HG03159 (cell line): Measurements from ENCODE around the gene ACACA.

ENCODE experiments used
- ATAC-seq: cut with Tn5 transposase; IDR thresholded peaks from one replicate; pipeline ENCODE4 v1.9.1; 2021; ENCODE audit warnings: mild to moderate bottlenecking, moderate library complexity; ENCODE audit not compliant: unreplicated experiment

The ACACA gene

DNA sequence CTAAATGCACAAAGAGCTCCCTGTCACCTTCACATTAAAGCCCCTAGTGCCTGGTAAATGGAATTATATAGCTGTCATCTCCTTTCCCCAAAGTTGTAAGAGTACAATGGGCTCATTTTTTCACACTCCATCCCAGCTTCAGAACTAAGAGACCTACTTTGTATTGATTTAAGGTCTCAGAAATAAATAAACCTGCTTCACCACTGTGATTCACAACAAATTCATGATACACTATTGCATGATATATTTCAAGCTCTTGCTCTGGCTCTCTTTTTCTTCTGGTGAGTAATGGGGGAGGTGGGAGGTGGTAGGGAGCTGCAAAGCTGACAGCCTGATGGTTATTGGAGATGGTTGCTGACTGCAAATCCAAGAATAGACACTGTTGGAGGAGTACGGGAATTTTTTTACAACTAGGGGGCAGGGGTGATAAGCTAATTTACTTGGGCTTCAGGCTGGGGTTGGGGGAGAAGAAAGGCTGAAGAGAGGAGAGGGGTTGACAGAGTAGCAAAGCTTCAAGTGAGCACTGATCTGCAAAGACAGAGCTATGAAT lies 268.0 kb downstream of the ACACA start:
- ATAC-seq, result no peak

DNA sequence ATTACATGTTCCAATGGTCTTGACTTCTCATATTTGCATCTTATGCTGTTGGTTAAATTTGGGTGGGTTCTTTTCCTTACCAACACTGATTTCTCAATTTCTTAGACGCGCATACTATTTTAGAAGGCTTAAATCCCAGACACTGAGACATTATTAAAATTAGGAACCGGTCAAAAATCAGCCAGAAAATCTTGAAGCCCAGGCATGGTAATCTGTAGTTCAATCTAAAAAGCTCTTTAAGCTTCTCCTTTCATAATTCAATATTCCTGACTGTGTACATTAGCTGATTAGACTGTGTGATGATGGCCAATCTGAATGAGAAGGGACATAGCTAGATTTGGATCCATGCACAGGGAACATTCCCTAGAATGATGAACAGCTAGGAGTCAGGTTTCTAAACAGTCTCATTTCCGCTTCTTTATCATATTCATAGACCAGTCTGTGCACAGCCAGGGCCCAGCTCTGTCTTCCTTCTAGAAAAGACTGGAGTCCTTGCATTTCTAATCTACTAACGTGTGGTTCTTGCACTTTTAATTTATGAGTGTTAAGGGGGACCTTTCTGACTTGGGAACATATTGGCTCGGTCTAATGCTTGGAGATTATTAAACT lies 268.6 kb downstream of the ACACA start:
- ATAC-seq, result no peak

DNA sequence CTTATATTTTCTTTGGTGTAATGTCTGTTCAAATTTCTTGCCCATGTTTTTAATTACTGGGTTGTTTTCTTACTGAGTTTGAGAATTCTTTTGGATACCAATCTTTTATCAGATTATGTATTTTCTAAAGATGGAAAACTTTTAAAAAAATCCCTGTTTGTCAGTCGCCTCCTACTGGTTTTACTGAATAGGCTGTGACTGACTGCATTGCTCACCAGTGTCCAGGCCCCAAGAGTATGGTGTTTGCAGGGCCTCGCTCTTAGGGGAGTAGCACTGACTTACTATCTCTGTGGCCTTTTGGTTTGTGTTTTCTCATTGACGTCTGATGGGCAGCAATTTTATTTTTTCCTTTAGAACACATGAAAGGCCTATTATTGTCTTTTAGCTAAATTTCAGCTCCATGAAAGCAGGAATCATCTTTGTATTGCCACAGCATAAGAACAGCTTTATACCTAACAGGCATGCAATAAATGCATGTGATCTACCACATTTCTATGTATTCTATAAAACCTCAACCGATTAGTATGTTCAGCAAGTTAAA lies 269.5 kb downstream of the ACACA start:
- ATAC-seq, result no peak

DNA sequence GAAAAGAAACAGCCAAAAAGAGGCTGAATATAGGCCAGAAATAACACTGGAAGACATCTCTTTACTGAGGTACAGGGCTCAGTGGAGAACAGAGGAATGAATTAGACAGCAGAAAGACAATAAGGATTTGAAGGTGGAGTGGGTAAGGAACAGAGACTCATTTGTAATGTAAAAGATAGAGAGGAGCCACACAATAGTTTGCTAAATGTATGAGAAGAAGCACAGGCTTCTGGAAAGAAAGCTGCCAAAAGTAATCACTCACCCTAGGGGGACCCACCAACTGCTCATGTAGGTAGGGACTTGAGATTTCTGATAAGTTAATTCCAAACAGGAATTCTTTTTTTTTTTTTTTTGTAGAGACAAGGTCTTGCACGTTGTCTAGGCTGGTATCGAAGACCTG lies 271.1 kb downstream of the ACACA start:
- no peak for ATAC-seq

DNA sequence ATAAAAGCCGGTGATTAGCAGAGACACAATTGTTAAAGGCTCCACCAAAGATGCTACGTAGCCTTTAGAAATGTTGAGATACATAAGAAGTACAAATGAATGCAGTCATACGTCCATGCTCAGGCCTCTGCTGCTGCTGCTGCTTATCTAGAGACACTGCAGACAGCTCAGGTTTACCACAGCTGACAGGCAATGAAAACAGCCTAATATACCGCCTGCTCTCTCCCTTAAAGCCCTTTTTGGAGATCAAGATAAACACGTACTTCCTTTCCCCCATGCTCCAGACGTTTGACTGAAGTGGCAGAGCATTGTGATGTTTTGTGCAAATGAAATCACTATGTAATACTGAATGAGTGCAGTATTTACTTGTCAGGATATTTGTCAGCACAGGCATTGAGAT lies 272.6 kb downstream of the ACACA start:
- no peak for ATAC-seq

DNA sequence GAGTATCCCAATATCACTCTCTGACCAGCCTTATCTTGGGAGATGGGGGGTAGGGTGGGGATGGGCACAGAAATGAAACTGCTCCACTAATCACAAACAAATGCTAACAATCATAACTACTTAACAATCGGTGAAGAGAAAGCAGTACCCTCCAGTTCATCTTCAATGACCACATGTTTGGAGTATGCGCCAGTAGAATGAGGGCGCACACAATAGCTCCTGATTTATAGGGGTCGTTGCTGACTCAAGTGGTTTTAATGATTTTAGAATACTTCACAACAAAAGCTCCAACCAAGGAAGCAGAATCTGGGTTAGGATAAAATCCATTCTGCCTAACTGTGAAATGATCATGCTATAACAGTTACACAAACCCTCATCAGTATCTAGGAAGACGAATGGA lies 273.5 kb downstream of the ACACA start:
- no peak for ATAC-seq

DNA sequence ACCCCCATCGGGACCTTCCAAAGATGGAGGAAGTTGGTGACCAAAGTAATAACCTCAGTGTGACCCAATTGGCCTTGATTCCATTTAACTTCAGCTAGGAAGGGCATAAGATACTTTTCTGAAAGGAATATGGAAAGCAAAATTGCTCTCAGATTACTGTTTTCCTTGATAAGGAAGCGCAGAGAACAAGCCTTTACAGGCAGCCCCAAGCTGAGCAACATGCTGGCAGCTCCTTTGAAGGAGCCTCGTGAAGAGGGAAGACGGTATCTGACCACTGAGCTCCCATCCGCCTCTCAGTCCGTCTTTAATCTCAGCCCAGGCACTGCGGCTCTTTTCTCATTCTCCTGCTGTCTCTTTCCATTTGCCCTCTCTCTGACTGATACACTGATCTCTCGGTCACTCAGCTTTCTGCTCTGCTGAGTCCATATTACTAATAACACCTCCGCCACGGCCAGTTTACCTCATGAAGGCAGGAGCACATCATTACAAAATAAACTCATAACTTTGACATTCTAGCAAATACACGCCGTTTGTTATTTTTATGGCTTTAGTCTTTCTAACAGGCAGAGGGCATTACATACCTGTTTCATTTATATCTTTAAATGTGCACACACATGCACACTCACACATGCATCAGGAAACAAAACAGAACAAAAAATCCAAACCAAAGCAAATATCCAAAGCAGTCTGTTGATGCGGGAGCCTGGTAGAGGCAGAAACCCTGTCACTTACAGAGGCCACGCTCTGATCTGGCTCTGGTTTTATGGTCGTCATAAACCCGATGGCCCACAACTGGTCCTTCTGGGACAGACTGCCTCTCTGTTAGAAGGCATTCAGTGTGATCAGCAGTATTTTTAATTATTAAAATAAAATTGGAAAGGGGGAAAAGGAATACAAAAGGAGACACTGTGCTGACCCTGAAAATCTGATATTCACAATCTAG lies 274.7 kb downstream of the ACACA start:
- no peak for ATAC-seq

DNA sequence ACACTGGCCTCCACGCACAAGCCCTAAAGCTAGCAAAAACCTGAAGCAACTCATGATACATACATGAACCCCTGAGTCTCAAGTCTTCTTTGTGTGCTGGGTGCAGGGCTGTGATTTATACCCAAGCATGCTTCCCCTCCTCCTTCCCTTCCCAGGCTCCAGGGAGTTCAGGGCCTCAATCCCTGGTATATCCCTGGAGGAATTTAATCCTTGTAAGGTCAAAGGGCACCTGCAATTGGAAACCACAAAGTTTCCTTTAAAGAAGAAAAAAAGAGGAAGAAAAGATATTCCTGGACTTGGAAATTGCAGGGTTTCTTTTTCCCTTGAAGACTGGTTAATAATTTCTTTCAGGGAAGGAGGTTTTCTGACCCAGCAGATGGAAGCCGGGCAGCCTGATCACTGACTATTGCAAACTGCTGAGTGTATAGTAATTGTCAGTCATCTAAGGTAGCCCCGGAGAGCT lies 275.6 kb downstream of the ACACA start:
- no peak for ATAC-seq

DNA sequence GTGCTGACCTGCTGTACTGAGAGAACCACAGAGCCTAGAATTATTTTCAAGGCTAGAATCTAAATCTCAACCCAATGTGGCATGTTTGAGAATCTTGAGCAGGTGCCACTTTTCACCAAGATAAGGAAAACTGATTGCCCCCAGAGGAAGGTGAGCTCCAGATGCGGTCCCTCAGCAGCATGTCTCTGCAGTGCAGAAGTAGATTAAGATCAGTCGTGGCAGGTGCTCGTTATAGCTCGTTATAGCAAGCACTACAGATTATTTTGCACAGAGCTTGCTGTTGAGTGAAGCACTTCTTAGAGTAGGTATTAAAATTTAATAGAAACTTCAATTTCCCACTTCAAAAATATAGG lies 281.8 kb downstream of the ACACA start:
- no peak for ATAC-seq

DNA sequence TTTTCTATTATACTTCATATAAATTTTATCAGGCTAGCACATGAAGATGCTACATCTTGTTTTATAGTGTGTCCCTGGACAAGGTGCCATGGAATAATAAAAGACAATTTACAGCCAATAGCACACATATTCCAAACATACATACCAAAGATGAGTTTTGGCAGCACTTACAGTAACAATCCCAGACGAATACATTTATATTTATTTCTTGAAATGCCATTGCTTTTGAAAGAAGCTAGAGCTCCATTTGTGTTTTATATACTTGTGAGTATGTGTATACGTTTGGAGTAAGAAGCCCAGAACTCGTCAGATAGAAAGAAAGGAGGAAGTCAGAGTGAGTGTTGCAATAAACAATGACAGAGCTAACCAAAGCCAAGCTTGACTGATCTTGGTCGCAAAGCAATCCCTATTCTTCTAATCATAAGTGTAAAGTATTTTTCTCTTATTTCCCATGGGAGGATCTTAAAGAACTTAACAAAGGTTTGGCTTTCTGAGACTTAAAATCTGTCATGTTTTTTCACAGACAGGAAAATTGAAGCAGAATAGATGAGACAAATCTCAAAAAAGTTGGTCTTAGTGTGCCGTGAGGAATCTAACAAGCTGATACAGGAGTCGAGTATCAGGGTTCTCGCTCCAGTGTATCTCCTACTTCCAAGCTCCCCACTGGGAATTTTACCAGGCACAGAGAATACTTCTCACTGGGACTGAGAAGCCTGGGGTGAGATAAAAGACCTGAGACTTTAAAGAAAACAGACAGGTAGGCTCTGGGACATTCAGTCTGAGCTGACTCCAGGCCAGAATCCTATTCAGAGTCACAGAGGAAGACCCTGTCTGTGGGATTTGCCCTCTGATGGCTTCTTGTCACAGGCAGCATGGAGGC lies 282.5 kb downstream of the ACACA start:
- no peak for ATAC-seq

DNA sequence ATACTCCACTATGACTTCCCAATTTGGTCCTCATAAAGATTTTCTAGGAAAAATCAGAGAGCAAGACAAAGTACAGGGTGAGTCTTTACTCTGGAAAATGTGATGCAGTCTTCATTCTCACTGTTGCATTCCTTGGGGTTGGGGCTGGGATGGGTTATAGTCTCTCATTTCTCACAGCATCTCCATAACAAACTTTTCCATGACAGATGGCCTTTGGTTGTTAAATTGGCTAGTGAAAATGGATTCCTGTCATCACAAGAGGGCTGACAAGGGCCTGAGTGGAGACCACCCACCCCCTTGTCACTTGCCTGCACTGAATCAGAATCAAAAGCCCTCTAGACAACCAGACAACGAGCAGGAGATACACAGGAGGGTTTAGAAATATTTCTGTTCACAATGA lies 283.2 kb downstream of the ACACA start:
- ATAC-seq, result no peak

DNA sequence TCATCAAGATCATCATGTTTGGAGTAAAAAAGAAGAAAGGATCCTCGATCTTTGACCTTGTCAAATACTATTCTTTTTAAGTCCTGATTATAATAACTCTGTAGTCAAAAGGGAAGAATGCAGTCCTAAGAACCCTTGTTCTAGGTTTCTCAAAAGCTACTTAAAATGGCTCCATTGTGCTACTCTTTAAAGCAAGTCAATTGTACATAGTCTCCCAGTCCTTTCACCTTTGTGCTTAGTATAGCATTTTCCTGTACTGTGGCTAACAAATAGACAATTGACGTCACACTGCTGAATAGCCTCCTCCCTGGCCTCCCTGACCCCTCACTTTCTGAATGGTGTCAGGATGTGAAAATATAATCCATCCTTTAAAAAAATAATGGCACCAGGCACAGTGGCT lies 285.0 kb downstream of the ACACA start:
- ATAC-seq, result no peak

DNA sequence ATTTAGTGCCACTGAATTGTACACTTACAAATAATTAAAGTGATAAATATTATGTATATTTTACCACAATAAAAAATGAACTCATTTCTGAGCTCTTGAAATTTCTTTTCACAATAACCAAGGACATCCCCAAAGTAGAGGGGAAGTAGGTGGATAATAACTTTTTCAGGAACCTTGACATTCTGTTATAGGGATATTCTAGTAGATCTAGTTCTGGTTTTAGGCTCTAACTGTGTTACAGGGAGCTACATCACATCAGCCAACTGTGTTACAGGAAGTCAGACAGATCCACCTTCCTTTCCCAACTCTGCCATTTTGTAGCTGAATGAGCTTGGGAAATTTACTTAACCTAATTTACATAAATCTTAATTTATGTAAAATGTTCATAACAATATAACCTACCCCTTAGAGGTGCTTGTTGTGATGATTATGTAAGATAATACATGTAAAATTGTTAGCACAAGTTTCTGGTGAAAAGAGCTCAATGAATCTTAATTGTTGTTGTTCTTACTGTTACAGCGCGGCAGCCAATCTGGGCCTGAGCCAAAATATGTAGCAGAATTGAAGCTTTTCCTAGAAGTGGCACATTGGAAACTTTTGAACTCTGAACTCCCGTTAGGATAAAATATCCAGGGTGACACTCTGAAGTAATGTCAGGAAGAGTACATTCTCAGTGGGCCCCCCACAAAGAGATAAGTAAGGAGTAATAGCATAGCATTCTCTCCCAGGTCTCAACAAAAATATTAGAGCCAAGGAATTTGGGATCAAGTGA lies 288.1 kb downstream of the ACACA start:
- ATAC-seq, result no peak

DNA sequence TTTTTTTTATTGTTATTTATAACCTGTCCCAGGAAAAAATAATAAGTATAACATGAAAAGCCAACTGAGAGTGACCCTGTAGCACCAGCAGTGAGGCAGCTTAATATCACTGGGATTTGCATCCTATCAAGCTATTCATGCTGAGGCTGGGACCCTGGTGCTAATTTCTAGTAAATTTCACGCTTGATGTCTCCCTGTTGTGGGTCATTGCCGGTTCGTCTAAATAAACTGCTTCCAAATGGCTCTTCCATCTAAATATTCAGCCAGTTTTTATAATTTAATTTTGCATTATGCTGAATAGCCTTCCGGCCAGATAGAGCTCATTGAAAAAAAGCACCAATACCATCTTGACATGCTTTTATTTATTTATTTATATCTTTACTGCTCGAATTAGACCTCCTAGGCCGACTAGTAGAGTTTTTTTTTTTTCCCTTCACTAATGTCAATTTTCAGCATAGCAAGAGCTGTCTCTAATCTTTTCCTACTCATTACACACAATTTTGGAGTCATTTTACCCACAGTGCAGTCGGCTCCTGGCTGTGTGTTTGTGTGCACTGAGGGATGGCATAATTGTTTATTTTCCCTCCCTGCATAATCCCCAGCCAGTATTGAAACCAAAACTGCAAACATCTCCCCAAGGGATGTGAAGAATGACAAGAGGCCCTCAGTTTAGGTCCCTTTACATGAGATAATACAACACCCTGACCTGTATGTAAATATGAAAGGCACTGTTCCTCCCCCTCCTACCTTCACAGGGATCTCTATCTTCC lies 289.1 kb downstream of the ACACA start:
- no peak for ATAC-seq

DNA sequence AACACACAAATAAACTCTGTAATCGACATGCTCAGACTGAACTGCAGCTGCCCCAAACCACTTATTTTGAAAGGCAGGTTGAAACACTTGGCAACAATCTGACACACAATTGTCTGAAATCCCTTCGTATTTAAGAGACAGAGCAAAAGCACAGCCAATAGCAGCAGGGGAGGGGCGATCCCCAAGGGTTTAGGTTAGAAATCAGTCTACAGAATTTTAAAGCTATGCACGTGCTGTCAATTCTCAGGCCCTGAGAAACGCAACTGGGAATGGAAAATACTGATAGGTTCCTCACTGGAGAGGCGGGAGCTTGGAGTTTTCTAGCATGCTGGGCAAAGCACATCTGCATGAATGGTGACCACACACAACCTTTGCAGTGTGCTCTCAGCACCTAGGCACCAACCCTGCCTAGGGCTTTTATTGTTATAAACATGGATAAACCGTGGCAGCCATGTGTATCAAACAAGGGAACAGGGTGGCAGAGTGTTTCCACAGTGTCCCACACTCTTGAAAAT lies 289.9 kb downstream of the ACACA start:
- ATAC-seq, result no peak

DNA sequence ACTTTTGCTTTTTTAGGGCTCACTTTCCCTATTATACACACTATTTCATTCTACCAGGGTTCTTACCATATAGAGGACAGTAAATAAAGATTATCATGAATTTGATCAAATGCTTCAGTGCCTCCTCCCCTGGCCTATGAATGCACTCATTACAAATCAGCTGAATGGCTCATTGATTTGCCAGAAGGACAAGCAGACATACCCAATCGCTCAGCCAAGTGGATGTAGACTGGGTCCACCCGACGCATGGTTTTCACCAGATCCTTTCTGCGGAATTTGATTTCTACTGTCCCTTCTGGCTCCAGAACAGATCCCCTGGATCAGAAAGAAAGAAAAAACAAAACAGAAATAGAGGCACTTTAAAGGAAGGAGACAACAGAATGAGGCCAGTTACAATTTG lies 295.3 kb downstream of the ACACA start:
- no peak for ATAC-seq

DNA sequence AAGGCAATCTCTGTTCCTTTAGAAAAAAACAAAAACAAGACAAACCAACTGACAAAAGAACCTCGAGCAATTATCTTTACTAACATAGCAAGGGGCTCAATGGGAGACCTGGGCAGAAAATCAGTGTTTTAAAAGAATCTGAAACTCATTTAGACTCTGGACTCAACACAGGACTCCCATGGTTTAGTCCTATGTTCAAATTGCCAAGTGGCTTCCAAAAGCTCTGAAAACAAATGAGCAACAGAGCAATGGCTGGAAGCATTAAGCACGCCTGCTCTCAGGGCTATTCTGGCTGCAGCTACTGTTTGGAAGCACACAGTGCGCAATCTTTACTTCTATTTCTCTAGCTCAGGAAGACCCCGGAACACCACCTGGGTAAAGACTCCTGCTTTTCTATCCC lies 295.9 kb downstream of the ACACA start:
- ATAC-seq, result no peak

DNA sequence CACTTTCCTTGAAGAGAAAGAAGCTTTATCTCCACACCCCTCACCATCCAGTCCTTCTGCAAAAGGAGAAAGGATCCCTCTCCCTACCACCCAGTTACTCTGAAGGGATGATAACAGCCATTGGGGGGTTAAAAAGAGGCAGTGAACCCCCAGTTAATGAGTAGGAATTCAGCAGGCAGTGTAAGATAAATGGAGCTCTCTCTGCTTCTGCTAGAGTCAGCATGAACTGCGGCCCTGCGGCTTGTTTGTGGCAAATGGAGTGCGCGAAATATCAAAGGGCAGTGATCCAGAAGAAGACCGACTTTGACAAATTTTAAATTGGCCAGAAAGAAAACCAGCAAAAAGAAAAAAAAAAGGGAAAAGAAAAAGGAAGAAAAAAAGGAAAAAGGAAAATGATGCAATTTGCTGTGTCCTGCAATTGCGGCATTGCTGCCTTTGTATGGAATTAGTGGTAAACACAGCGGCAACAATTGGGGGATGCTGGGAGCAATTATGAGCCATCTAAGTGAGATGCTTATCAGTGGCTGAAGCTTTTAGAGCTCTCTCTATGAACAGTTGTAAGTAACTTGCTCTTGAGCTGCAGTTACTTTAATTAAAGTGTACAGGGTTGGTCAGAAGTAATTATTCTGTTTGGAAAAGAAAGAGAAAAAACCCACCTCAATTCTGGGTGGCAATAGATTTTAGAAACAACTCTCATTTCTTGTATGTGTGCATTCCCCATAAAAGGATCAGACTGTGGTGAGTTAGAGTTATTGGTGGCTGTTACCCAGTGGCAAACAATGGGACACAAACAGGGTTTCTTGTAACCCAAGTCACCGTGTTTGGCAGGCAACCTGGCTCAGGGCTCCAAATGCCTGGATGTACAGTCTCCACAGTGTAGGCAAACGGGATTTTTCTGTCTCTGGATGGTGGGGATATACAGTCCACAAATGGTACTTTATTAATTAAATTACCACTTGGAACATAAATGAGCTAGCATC lies 296.6 kb downstream of the ACACA start:
- no peak for ATAC-seq
